ENCODE measurements around the gene YES1.
"Not testable (repeated sequence)": the region's sequence is repeated elsewhere in the genome, so short reads cannot be mapped to it uniquely, and the experiment has no call there.

The YES1 gene

DNA sequence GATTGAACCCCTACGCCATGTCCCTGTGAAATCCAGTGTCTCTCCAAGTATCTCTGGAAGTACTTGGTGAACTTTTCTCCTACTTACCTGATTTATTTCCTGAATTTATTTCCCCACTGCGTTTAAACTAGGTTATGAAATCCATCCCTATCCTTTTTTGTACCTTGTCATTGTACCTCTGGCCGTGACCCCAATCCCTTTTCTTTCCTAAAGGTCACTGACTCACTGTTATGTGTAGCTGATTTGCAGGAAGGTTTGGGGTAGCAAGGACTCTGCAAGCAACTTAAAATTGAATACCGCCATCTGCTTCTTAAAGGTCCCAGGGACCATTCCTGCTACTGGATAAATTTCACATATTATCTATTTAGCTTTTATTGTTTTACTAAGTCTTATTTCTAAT is 95.0 kb downstream of the YES1 start:
- no peak for DNase-seq

DNA sequence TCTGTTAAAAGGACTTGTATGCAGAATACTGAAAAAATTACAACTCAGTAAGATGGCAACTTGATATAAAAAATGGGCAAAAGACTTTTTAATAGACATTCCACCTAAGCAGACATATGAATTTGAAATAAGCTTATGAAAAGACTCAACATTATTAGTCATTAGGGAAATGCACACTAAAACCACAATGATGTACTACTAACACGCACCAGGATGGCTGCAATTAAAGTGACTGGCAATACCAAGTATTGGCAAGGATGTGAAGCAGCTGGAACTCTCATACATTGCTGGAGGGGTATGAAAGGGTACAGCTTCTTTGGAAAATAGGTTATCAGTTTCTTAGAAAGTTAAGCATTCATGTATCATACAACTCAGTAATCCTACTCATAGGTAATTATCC is 96.4 kb downstream of the YES1 start:
- no peak for DNase-seq

DNA sequence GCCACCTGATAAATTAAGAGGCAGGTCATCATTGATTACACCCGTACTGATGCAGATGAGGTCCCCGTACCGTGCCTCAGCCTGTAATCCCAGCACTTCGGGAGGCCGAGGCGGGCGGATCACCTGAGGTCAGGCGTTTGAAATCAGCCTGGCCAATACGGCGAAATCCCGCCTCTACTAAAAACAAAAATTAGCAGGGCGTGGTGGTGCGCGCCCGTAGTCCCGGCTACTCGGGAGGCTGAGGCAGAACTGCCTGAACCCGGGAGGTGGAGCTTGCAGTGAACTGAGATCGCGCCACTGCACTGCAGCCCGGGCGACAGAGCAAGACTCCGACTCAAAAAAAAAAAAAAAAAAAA is 98.9 kb downstream of the YES1 start:
- no peak for DNase-seq

DNA sequence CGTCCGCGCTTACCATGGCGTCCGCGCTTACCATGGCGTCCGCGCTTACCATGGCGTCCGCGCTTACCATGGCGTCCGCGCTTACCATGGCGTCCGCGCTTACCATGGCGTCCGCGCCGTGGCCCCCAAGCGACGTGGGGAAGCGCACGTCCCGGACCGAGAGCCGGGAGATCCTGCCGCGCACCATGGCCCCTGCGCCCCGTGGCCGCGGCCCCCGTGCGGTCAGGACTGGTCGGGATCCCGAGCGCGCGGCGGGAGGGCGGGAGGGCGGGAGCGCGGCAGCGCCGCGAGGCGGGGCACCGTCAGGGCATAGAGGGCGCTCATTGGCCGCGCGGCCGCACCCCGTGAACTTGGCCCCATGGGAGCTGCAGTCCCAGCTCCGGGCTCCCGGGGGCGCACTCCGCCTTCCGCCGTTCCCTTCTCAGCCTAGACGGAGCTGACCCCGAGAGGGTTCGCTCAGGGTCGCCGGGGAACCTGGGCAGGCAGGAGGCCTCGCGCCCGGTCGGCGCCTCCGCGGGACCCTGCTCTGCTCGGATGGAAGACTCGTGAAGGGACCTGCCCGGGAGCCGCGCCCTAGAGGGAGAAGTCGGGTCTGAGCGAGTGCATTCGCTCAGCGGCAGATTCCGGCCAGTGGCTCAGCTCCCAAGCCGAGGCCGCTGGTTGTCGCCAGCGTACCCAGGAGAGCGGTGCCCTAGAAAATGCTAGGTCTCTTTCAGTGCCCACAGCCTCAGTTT is 99.5 kb downstream of the YES1 start, which contains the start of gene ENOSF1:
ENOSF1 (minus strand) TSS at position 230 of the 734 bp plus-strand sequence; CDS start at position 187, 43 bp downstream.
- peak; percentile 14 for DNase-seq

DNA sequence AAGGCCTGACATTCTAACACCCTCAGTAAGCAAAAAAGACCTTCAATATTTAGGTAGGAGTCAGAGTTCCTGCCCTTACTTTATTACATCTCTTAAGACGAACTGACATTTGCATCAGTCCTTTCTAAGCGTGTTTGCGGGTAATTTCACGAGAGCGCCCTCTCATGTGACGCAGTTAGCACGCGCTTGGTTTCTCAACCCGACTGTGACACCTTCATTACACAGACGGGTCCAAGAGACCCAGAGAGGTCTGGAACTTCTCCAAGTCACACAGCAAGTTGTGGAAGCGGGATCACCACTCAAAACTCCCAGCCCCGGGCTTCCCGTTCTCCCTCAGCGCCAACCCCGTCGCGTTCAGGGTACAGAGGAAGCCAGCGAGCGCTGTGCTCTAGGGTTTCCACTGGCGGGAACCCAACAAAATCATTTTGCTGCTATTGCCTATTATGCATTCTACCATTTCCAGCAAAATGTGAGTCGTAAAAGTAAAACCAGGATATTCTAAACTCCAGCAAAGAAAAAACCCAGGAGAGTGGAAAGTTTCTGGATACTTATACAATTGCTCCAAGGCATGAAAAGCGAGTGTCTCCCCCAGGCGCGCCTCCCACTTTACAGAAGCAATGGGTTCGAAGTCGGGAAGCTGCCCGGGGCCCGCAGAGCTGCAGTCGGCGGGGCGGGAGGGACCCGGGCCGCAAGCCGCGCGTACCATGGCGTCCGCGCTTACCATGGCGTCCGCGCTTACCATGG is 100.2 kb downstream of the YES1 start:
- DNase-seq: peak; percentile 67

GRCh38 chr18:711310-711656 is 100.8 kb downstream of the YES1 start:
- no peak for DNase-seq

DNA sequence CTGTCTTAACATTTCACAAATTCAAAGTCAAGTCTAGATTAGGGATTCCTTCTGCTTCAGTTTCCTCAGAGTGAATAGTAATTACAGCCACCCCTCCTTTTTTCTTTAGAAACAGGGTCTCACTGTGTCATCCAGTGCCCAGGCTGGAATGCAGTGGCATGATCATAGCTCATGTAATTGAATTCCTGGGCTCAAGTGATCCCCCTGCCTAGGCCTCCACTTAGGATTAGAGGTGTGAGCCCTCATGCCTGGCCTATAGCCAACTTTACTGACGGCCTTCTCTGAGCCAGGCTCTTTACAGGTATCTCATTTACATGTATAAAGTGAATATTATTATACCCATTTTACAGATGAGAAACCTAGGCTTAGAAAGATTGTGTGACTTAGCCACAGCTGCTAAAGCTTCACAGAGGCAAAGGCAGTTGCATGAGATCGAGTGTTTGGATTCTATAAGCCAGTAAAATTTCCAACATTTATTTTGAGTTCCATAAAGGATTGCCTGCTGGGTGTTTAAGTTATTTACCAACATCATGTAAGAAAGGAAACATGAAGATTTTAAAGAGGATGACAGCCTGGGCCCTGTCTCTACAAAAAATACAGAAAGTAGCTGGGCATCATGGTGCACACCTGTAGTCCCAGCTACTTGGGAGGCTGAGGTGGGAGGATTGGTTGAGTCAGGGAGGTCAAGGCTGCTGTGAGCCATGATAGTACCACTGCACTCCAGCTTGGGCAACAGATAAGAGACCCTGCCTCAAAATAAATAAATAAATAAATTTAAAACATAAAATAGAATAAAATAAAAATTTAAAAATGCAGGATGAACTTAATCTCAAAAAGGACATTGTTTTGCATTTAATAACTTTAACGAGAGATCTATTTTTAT is 101.4 kb downstream of the YES1 start:
- DNase-seq: no peak

DNA sequence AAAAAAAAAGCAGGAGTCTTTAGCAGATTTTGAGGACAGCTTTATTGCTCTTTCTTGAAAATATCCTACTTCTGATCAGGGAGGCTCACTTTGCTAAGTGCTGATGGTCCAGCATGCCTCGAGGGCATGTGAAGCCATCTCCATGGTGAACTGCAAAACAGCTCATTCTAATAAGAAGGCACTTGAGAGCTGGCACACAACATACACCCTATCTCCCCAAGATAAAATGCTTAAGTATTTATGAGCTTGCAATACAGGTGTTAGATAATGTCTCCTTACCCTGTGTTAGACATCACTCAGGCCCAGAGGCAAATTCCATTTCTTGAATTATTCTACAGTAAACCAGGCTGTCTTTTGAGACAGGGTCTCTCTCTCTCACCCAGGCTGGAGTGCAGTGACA is 102.3 kb downstream of the YES1 start:
- no peak for DNase-seq

DNA sequence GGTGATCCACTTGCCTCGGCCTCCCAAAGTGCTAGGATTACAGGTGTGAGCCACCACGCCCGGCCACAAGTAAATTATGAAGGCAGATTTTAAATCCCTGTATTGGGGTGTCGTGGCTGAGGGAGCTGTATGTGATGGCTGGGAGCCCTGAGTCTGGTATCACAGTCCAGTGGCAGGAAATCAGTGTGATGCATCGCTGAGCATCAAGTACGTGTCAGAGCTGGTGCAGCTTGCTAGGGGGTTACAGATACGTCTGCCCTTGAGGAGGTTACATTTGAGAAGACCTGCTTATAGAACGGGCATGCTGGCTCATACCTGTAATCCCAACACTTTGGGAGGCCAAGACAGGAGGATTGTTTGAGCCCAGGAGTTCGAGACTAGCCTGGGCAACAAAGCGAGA is 103.9 kb downstream of the YES1 start:
- no peak for DNase-seq

GRCh38 chr18:706405-706804 is 105.6 kb downstream of the YES1 start:
- peak; percentile 37 for DNase-seq

- DNase-seq: no peak
These were observed 108.7 kb downstream of the YES1 start for GRCh38 chr18:703213-703967.

GRCh38 chr18:697800-698199 is 114.2 kb downstream of the YES1 start:
- DNase-seq: no peak

GRCh38 chr18:697012-697411 is 115.0 kb downstream of the YES1 start:
- DNase-seq: no peak

- DNase-seq: no peak
These were observed 118.4 kb downstream of the YES1 start for GRCh38 chr18:693466-694187.

DNA sequence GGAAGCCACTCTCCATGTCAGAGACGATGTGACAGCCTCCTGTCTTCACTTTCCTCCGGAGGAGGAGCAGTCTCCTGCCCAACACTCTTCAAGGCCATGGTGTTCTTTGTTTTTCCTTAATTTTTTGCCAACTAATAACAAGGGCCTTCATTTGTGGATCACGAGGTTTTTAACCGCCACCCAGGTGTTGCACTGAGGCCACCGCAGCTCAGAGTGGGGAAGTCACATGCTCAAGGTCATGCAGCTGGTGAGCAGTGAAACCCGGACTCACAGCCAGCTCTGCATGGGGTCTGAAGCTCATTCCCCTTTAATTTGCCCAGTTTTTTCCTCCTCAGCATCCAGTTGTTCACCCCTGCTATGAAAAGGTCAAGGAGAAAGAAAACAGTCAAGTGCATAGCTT is 119.2 kb downstream of the YES1 start:
- no peak for DNase-seq

DNA sequence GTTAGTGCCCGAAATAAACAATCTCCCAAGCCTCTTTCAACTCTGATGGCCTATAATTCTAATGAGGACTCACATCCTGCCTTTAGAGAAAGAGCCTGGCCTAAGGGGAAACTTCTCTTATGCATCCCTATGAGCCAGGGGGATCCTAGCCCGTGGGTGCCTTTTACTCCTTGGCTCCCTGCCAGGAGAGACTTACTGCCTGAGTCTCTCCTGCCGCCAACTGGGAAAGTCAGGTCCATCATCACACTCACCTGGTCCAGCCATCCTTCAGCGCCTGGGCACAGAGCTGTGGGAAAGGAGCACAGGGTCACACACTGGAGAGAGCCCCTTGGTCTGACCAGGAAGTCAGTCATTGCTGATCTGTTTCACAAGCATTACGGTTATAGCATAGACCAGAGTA is 123.7 kb downstream of the YES1 start:
- DNase-seq: no peak

- no peak for DNase-seq
These were observed 125.5 kb downstream of the YES1 start for GRCh38 chr18:686339-687111.

DNA sequence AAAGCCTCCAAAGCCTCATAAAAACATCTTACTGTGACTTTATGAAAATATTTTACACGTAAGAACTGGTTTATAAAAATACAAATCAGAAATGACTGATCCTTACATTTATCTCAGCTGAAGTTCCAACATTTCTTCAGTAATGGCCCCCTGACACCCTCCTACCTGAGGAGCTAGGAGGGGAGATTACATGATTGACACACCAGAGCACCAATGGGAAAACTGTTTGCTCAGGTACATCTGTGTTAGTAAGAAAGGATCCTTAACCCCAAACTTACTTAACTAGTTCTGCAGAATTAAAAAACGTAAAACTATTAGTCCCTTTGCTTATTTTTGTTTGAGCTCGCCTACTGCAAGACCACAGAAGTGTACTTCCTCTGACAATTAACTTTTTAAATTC is 126.6 kb downstream of the YES1 start:
- DNase-seq: no peak

- no peak for DNase-seq
These were observed 128.5 kb downstream of the YES1 start for GRCh38 chr18:683531-683930.

- no peak for DNase-seq
These were observed 129.2 kb downstream of the YES1 start for GRCh38 chr18:682833-683232.

GRCh38 chr18:682416-682815 is 129.6 kb downstream of the YES1 start:
- not testable (repeated sequence) for DNase-seq
